Activated T-cell treated with anti-CD3 and anti-CD28 coated beads for 4 hours (primary cell): ENCODE data around the gene SUGT1.
"Not testable (repeated sequence)": the region's sequence is repeated elsewhere in the genome, so short reads cannot be mapped to it uniquely, and the experiment has no call there.

Source experiments
- DNase-seq: peaks from one replicate; pipeline ENCODE4 v3.0.0-alpha.2; 2020

Gene SUGT1

GRCh38 chr13:52652196-52652979 is at the start of gene SUGT1:
SUGT1 (plus strand) TSS chr13:52652836; CDS start chr13:52652921, 85 bp downstream.
- DNase-seq, result peak; percentile 92

- DNase-seq, result not testable (repeated sequence)
These were observed 49.3 kb upstream of the SUGT1 start for GRCh38 chr13:52603316-52603715.

GRCh38 chr13:52606126-52606525 is 46.5 kb upstream of the SUGT1 start:
- not testable (repeated sequence) for DNase-seq

GRCh38 chr13:52606795-52607194 is 45.8 kb upstream of the SUGT1 start:
- DNase-seq, result not testable (repeated sequence)

GRCh38 chr13:52608184-52608583 is 44.5 kb upstream of the SUGT1 start:
- DNase-seq, result not testable (repeated sequence)

GRCh38 chr13:52609013-52609606 is 43.5 kb upstream of the SUGT1 start:
- DNase-seq, result not testable (repeated sequence)

- DNase-seq, result not testable (repeated sequence)
These were observed 42.5 kb upstream of the SUGT1 start for GRCh38 chr13:52610158-52610557.

GRCh38 chr13:52615134-52615801 is 37.4 kb upstream of the SUGT1 start:
- no peak for DNase-seq

- no peak for DNase-seq
These were observed 36.8 kb upstream of the SUGT1 start for GRCh38 chr13:52615812-52616211.

GRCh38 chr13:52617070-52618060 is 35.3 kb upstream of the SUGT1 start:
- peak; percentile 70 for DNase-seq

- not testable (repeated sequence) for DNase-seq
These were observed 21.4 kb upstream of the SUGT1 start for GRCh38 chr13:52631083-52631690.

- no peak for DNase-seq
These were observed 13.8 kb upstream of the SUGT1 start for GRCh38 chr13:52638666-52639328.

GRCh38 chr13:52642131-52642530 is 10.5 kb upstream of the SUGT1 start, which contains the start of gene HNRNPA1L2:
HNRNPA1L2 (plus strand) TSS chr13:52642431; CDS start chr13:52642493, 62 bp downstream.
- no peak for DNase-seq

GRCh38 chr13:52644108-52644507 is 8.5 kb upstream of the SUGT1 start:
- DNase-seq, result no peak

- DNase-seq, result no peak
These were observed 5.7 kb upstream of the SUGT1 start for GRCh38 chr13:52646967-52647366.

- no peak for DNase-seq
These were observed 1.9 kb upstream of the SUGT1 start for GRCh38 chr13:52650731-52651130.

- no peak for DNase-seq
These were observed 790 bp upstream of the SUGT1 start for GRCh38 chr13:52651897-52652195.

- DNase-seq, result no peak
These were observed 306 bp downstream of the SUGT1 start for GRCh38 chr13:52652980-52653303.

- no peak for DNase-seq
These were observed 6.7 kb downstream of the SUGT1 start for GRCh38 chr13:52659340-52659739.

- DNase-seq, result no peak
These were observed 11.6 kb downstream of the SUGT1 start for GRCh38 chr13:52664272-52664671.

GRCh38 chr13:52665325-52665724 is 12.7 kb downstream of the SUGT1 start:
- DNase-seq, result no peak

GRCh38 chr13:52669677-52670076 is 17.0 kb downstream of the SUGT1 start:
- no peak for DNase-seq
